Trophoblast cell (in vitro differentiated cells and primary cell): ENCODE measurements around the gene VSIG8.
"Not testable (repeated sequence)": the region's sequence is repeated elsewhere in the genome, so short reads cannot be mapped to it uniquely, and the experiment has no call there.

Source experiments
- DNase-seq, 2 donors: peaks; one replicate each; pipeline ENCODE4 v3.0.0-alpha.2; 2016
- H2AFZ ChIP-seq: 2 replicates; pipeline ENCODE4 v1.6.1; 2013; ENCODE audit warnings: low read length, moderate library complexity, mild to moderate bottlenecking; ENCODE audit not compliant: insufficient read depth, poor library complexity
- H2AK5ac ChIP-seq: 2 replicates; pipeline ENCODE4 v1.6.1; 2013; ENCODE audit warnings: mild to moderate bottlenecking, low read length
- H2BK120ac ChIP-seq: 2 replicates; pipeline ENCODE4 v1.6.1; 2013; ENCODE audit warnings: low read length, mild to moderate bottlenecking, moderate library complexity; ENCODE audit not compliant: insufficient read depth, poor library complexity
- H2BK12ac ChIP-seq: 2 replicates; pipeline ENCODE4 v1.6.1; 2013; ENCODE audit warnings: mild to moderate bottlenecking, low read length, moderate library complexity
- H2BK5ac ChIP-seq: 2 replicates; pipeline ENCODE4 v1.6.1; 2013; ENCODE audit warnings: low read length, low read depth, moderate library complexity, mild to moderate bottlenecking; ENCODE audit not compliant: poor library complexity
- H3K14ac ChIP-seq: 2 replicates; pipeline ENCODE4 v1.6.1; 2013; ENCODE audit warnings: mild to moderate bottlenecking, low read length
- H3K18ac ChIP-seq: 2 replicates; pipeline ENCODE4 v1.6.1; 2013; ENCODE audit warnings: mild to moderate bottlenecking, low read length
- H3K23ac ChIP-seq: 2 replicates; pipeline ENCODE4 v1.6.1; 2013; ENCODE audit warnings: low read length
- H3K27ac ChIP-seq: 2 replicates; pipeline ENCODE4 v1.5.1; 2013; ENCODE audit warnings: low read depth, mild to moderate bottlenecking, inconsistent platforms, low read length, moderate library complexity
- H3K27me3 ChIP-seq: 2 replicates; pipeline ENCODE4 v1.6.1; 2013; ENCODE audit warnings: inconsistent platforms, mild to moderate bottlenecking, low read length, moderate library complexity; ENCODE audit not compliant: insufficient read depth
- H3K36me3 ChIP-seq, 2 experiments: 1 replicate in 1 of 2; 2 replicates in 1 of 2; pipeline ENCODE4 v1.6.1; 2013; ENCODE audit warnings: low read length in 2 of 2, mild to moderate bottlenecking in 2 of 2, moderate library complexity in 1 of 2; ENCODE audit not compliant: insufficient read depth in 2 of 2, control insufficient read depth in 1 of 2
- H3K4ac ChIP-seq: 2 replicates; pipeline ENCODE4 v1.6.1; 2013; ENCODE audit warnings: low read depth, mild to moderate bottlenecking, low read length, moderate library complexity
- H3K4me1 ChIP-seq, 2 experiments: 1 replicate in 1 of 2; 2 replicates in 1 of 2; pipeline ENCODE4 v1.6.1; 2013; ENCODE audit warnings: low read length in 2 of 2, mild to moderate bottlenecking in 2 of 2, moderate library complexity in 1 of 2; ENCODE audit not compliant: insufficient read depth in 2 of 2, control insufficient read depth in 1 of 2
- H3K4me2 ChIP-seq: 2 replicates; pipeline ENCODE4 v1.6.1; 2013; ENCODE audit warnings: inconsistent platforms, mild to moderate bottlenecking, low read length, moderate library complexity
- H3K4me3 ChIP-seq: 2 replicates; pipeline ENCODE4 v1.5.1; 2013; ENCODE audit warnings: mild to moderate bottlenecking, low read depth, low read length, inconsistent platforms
- H3K79me1 ChIP-seq: one replicate; pipeline ENCODE4 v1.6.1; 2013; ENCODE audit warnings: low read length
- H3K79me2 ChIP-seq: 2 replicates; pipeline ENCODE4 v1.6.1; 2013; ENCODE audit warnings: low read length, mild to moderate bottlenecking; ENCODE audit not compliant: control insufficient read depth, insufficient read depth, poor library complexity
- H3K9ac ChIP-seq: 2 replicates; pipeline ENCODE4 v1.6.1; 2013; ENCODE audit warnings: mild to moderate bottlenecking, low read length
- H3K9me3 ChIP-seq: 2 replicates; pipeline ENCODE4 v1.6.1; 2013; ENCODE audit warnings: low read depth, mild to moderate bottlenecking, control low read depth, inconsistent platforms, low read length; ENCODE audit not compliant: insufficient read depth
- H4K12ac ChIP-seq: 2 replicates; pipeline ENCODE4 v1.6.1; 2013; ENCODE audit warnings: low read depth, mild to moderate bottlenecking, low read length, moderate library complexity
- H4K8ac ChIP-seq: 2 replicates; pipeline ENCODE4 v1.6.1; 2013; ENCODE audit warnings: low read depth, mild to moderate bottlenecking, low read length, moderate library complexity
- H4K91ac ChIP-seq: one replicate; pipeline ENCODE4 v1.6.1; 2013; ENCODE audit warnings: low read depth, mild to moderate bottlenecking, low read length, moderate library complexity
- WGBS: extraction: QIAGEN DNeasy Blood & Tissue Kit; methylation state at CpG from one replicate; pipeline ENCODE4 v1.1.7; 2013; ENCODE audit warnings: missing lambda C conversion rate; ENCODE audit not compliant: insufficient read length, insufficient coverage; ENCODE audit errors: extremely low coverage; 5-methylcytosine and 5-hydroxymethylcytosine counted together

Gene VSIG8

DNA sequence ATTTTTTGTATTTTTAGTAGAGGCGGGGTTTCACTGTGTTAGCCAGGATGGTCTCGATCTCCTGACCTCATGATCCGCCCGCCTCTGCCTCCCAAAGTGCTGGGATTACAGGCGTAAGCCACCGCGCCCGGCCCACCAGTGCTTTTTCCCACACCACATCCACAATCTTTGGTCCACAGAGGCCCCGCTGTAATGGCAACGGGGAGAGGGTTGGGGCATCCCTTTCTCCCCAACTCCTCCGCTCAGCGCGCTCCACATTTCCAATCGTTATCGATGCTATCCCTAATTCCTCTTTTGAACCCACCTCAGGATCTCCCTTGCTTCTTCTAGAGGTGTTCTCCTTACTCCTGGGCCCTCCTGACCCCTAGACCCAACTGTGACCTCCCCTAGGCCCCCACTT, 37.2 kb upstream of the VSIG8 start:
- H3K79me2 ChIP-seq, H3K9ac ChIP-seq, DNase-seq, H3K23ac ChIP-seq, H3K4me3 ChIP-seq, H3K27me3 ChIP-seq, H4K12ac ChIP-seq, H3K36me3 ChIP-seq, H3K9me3 ChIP-seq, H2AK5ac ChIP-seq: not testable (repeated sequence)
- peak overlapping the region; percentile 88 for H3K27ac ChIP-seq
- no CpG with 5 or more reads among the region's 15 CpGs for WGBS
- peaks cover 21% of the 10 kb centered on the region for H3K79me1 ChIP-seq
- H3K14ac ChIP-seq: peak overlapping the region; percentile 38
- peak overlapping the region; percentile 46 for H2BK12ac ChIP-seq
- peak overlapping the region; percentile 34 for H2BK5ac ChIP-seq
- H3K4me2 ChIP-seq: peak overlapping the region; percentile 43
- peak overlapping the region; percentile 6 for H2AFZ ChIP-seq
- H3K4ac ChIP-seq: peak overlapping the region; percentile 5
- peaks cover 14 to 22% of the 10 kb centered on the region in 2 experiments for H3K4me1 ChIP-seq
- H2BK120ac ChIP-seq: peak overlapping the region; percentile 16
- H4K8ac ChIP-seq: peak overlapping the region; percentile 3
- peak overlapping the region; percentile 36 for H4K91ac ChIP-seq
- H3K18ac ChIP-seq: peak overlapping the region; percentile 8

- H4K91ac ChIP-seq: no peak overlapping the region
- H3K9me3 ChIP-seq: no peaks in the 10 kb centered on the region
- no peak overlapping the region for H4K8ac ChIP-seq
- no CpG with 5 or more reads among the region's 3 CpGs for WGBS
- no peak overlapping the region for H4K12ac ChIP-seq
- H3K27ac ChIP-seq: no peak overlapping the region
- no peak overlapping the region for H2BK12ac ChIP-seq
- no peak overlapping the region for H3K4ac ChIP-seq
- H2AK5ac ChIP-seq: no peak overlapping the region
- H3K36me3 ChIP-seq: no peaks in the 10 kb centered on the region
- no peak overlapping the region for H3K14ac ChIP-seq
- H3K79me1 ChIP-seq: peaks cover 21% of the 10 kb centered on the region
- H3K4me1 ChIP-seq: peaks cover 14 to 22% of the 10 kb centered on the region in 2 experiments
- no peak for DNase-seq
- no peak overlapping the region for H3K18ac ChIP-seq
- no peak overlapping the region for H2AFZ ChIP-seq
- H2BK120ac ChIP-seq: no peak overlapping the region
- no peak overlapping the region for H3K4me3 ChIP-seq
- no peak overlapping the region for H3K23ac ChIP-seq
- H3K27me3 ChIP-seq: no peaks in the 10 kb centered on the region
- no peak overlapping the region for H3K4me2 ChIP-seq
- no peak overlapping the region for H3K9ac ChIP-seq
- H2BK5ac ChIP-seq: no peak overlapping the region
- no peaks in the 10 kb centered on the region for H3K79me2 ChIP-seq
Measured at GRCh38 chr1:159898527-159898926, 36.1 kb upstream of the VSIG8 start.

- H3K36me3 ChIP-seq: no peaks in the 10 kb centered on the region
- H3K4me2 ChIP-seq: no peak overlapping the region
- H3K23ac ChIP-seq: no peak overlapping the region
- H3K18ac ChIP-seq: no peak overlapping the region
- peaks cover 14 to 22% of the 10 kb centered on the region in 2 experiments for H3K4me1 ChIP-seq
- no peak overlapping the region for H3K27ac ChIP-seq
- no peak overlapping the region for H2BK5ac ChIP-seq
- no peak overlapping the region for H3K9ac ChIP-seq
- H3K79me1 ChIP-seq: peaks cover 23% of the 10 kb centered on the region
- no peak overlapping the region for H2AFZ ChIP-seq
- no peak overlapping the region for H4K12ac ChIP-seq
- no peaks in the 10 kb centered on the region for H3K27me3 ChIP-seq
- no peak overlapping the region for H2BK120ac ChIP-seq
- no peak overlapping the region for H2AK5ac ChIP-seq
- H3K4ac ChIP-seq: no peak overlapping the region
- H4K8ac ChIP-seq: no peak overlapping the region
- H2BK12ac ChIP-seq: no peak overlapping the region
- H4K91ac ChIP-seq: no peak overlapping the region
- no peaks in the 10 kb centered on the region for H3K79me2 ChIP-seq
- H3K4me3 ChIP-seq: no peak overlapping the region
- H3K9me3 ChIP-seq: no peaks in the 10 kb centered on the region
- DNase-seq: peak in 1 of 2 donors; percentile 26
- no peak overlapping the region for H3K14ac ChIP-seq
- WGBS: no CpG with 5 or more reads among the region's 3 CpGs
Measured at GRCh38 chr1:159897962-159898361, 35.5 kb upstream of the VSIG8 start.

GRCh38 chr1:159896546-159896930, 34.1 kb upstream of the VSIG8 start:
- Histone ChIP-seq H3K9me3 (no peaks in the 10 kb centered on the region), H3K4me3 (no peak overlapping the region), H3K27ac (no peak overlapping the region), H3K27me3 (no peaks in the 10 kb centered on the region), H4K12ac (no peak overlapping the region), H3K4ac (no peak overlapping the region), H3K23ac (no peak overlapping the region), H4K8ac (no peak overlapping the region), H2BK12ac (no peak overlapping the region), H2AK5ac (no peak overlapping the region), H3K36me3 (no peaks in the 10 kb centered on the region), H3K79me2 (no peaks in the 10 kb centered on the region), H3K79me1 (peaks cover 20% of the 10 kb centered on the region), H3K14ac (no peak overlapping the region), H3K9ac (no peak overlapping the region), H2AFZ (no peak overlapping the region), H3K4me2 (no peak overlapping the region), H4K91ac (no peak overlapping the region), H3K18ac (no peak overlapping the region), H2BK5ac (no peak overlapping the region), H2BK120ac (no peak overlapping the region), H3K4me1 (peaks cover 11 to 22% of the 10 kb centered on the region in 2 experiments)
- WGBS: no CpG with 5 or more reads among the region's 3 CpGs
- no peak for DNase-seq
